Measurements from ENCODE around the gene FOXK2. TPM values are rescaled to one million over a fixed set of nuclear protein-coding genes. Genes with fewer than 3 reads are reported as not detected.
A peak's percentile ranks its signal among the peaks of the same experiment; 100 is the strongest.

FOXK2 gene
- total RNA-seq, 1 experiment from 2014 or later, result 57.7 TPM

- ATAC-seq, result no peak
- peak overlapping the region; percentile 74; the same call in 1 of the 2 replicates for H3K27ac Mint-ChIP-seq
Measured at GRCh38 chr17:82604532-82604931, 85.0 kb downstream of the FOXK2 start.

GRCh38 chr17:82605939-82606600 is 86.5 kb downstream of the FOXK2 start:
- Mint-ChIP-seq H3K27me3 (ENCODE audit: low read depth) (no peaks in the 10 kb centered on the region), H3K27ac (peak overlapping the region; percentile 9; the same call in 1 of the 2 replicates), H3K4me1 (peaks cover 15% of the 10 kb centered on the region), H3K9me3 (no peaks in the 10 kb centered on the region), H3K36me3 (peaks cover 67% of the 10 kb centered on the region), H3K4me3 (no peak overlapping the region)
- ChIA-PET CTCF (interaction anchor here (0.7 kb wide), 1 partner anchor 125 kb away, joined by 3 read pairs; no protein-coding TSS in a partner anchor), POLR2A (no interaction called here)
- DNase-seq (ENCODE audit: low spot score) (no peak), ATAC-seq (no peak; the same call in none of the 2 replicates)
- TF ChIP-seq TP53 (CRISPR knock-in tag; IDR thresholded peaks at IDR 0.05), result no peak
- TF ChIP-seq KAT7 (CRISPR knock-in tag; IDR thresholded peaks at IDR 0.05; ENCODE audit: borderline replicate concordance), result no peak
- no peak for TF ChIP-seq CREB1 (CRISPR knock-in tag; IDR thresholded peaks at IDR 0.05)
- no peak for TF ChIP-seq ZNF396 (CRISPR knock-in tag; IDR thresholded peaks at IDR 0.05; ENCODE audit: borderline replicate concordance)
- TF ChIP-seq SP1 (CRISPR knock-in tag; conservative IDR thresholded peaks at IDR 0.05), result no peak
- no peak for TF ChIP-seq ATF6 (CRISPR knock-in tag; IDR thresholded peaks at IDR 0.05)
- TF ChIP-seq ARID4B (CRISPR knock-in tag; IDR thresholded peaks at IDR 0.05; ENCODE audit: borderline replicate concordance), result no peak
- TF ChIP-seq SMAD4 (CRISPR knock-in tag; IDR thresholded peaks at IDR 0.05), result no peak
- no peak for TF ChIP-seq ZBTB21 (CRISPR knock-in tag; IDR thresholded peaks at IDR 0.05; ENCODE audit: borderline replicate concordance)
- TF ChIP-seq MXD4 (CRISPR knock-in tag; IDR thresholded peaks at IDR 0.05; ENCODE audit: borderline replicate concordance), result no peak
- TF ChIP-seq ZNF281 (CRISPR knock-in tag; IDR thresholded peaks at IDR 0.05), result no peak
- no peak for TF ChIP-seq FOXP4 (CRISPR knock-in tag; IDR thresholded peaks at IDR 0.05)
- no peak for TF ChIP-seq FOXP1 (CRISPR knock-in tag; IDR thresholded peaks at IDR 0.05; ENCODE audit: borderline replicate concordance)
- TF ChIP-seq USF2 (CRISPR knock-in tag; IDR thresholded peaks at IDR 0.05), result no peak
- TF ChIP-seq ATF2 (CRISPR knock-in tag; IDR thresholded peaks at IDR 0.05; ENCODE audit: borderline replicate concordance, low read depth), result no peak
- TF ChIP-seq ZNF423 (CRISPR knock-in tag; IDR thresholded peaks at IDR 0.05), result no peak
- no peak for TF ChIP-seq IRF2 (CRISPR knock-in tag; IDR thresholded peaks at IDR 0.05; ENCODE audit: borderline replicate concordance, low read depth)

More at GRCh38 chr17:82604532-82604931, 85.0 kb downstream of the FOXK2 start:
- Mint-ChIP-seq H3K4me3 (no peak overlapping the region), H3K9me3 (no peaks in the 10 kb centered on the region), H3K27me3 (ENCODE audit: low read depth) (no peaks in the 10 kb centered on the region), H3K4me1 (peaks cover 15% of the 10 kb centered on the region), H3K36me3 (peaks cover 65% of the 10 kb centered on the region)
- ChIA-PET POLR2A (no interaction called here), CTCF (no interaction called here)
- DNase-seq (ENCODE audit: low spot score), result no peak
- TF ChIP-seq NFE2L1 (CRISPR knock-in tag; IDR thresholded peaks at IDR 0.05), result no peak
- TF ChIP-seq SMAD3 (CRISPR knock-in tag; IDR thresholded peaks at IDR 0.05; ENCODE audit: borderline replicate concordance), result no peak

Measured in WTC11 (cell line).